ENCODE results near the gene MALRD1. TPM values are rescaled to one million over a fixed set of nuclear protein-coding genes. Genes with fewer than 3 reads are reported as not detected.

MALRD1 gene
- total and polyA plus RNA-seq, 2 of the 8 experiments (the other 6 are each of a cell fraction or from before 2014, with no cell fraction given): 0.32 to 0.35 TPM

DNA sequence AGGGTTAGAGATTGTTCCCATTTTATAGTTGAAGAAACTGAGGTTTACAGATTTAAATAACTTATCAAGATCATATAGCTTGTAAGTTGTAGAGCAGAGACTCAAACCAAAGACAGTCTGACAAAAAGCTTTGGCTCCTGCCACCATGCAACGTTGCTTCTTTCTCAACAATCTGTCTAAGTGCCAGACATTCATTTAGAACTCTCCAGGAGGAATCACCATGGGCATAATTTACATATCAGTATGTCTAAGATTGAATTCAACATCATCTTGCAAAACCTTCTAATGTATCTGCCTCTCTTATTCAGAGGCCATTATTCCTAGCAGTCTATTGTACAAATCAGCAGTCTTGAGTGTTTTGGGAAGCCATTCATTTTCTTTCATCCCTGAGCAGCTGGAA, 604.1 kb downstream of the MALRD1 start (continued):
- TF ChIP-seq KDM4A (IDR thresholded peaks at IDR 0.05; ENCODE audit: low read depth, low read length, severe bottlenecking) (no peak), BCL11A (IDR thresholded peaks at IDR 0.05; ENCODE audit: low read depth in 2 of 2, low read length in 2 of 2) (no peak)
- TF ChIP-seq, protein P1, sequence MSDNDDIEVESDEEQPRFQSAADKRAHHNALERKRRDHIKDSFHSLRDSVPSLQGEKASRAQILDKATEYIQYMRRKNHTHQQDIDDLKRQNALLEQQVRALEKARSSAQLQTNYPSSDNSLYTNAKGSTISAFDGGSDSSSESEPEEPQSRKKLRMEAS (IDR thresholded peaks at IDR 0.05): no peak
